ENCODE measurements around the gene SORBS2.
"Not testable (repeated sequence)": the region's sequence is repeated elsewhere in the genome, so short reads cannot be mapped to it uniquely, and the experiment has no call there.

SORBS2 gene

DNA sequence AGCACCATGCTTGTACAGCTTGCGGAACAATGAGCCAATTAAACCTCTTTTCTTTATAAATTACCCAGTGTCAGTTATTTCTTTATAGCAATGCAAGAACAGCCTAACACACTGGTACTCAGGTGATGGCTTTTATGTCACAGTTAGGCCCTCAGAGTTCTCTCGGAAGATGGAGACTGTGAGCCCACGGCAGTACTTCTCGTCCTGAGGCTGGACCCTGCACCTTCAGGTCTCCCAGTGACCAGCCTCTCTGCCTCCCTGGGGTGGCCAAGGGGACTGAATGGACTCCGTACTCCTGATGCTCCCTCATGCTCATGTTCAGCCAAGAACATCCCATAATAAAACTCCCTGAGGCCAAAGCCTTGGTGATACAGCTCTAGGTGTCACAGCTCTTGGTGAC is 251.7 kb downstream of the SORBS2 start:
- Histone ChIP-seq H3K27ac (ENCODE audit: low read length) (no peak overlapping the region), H3K27me3 (ENCODE audit: control insufficient read depth, insufficient read depth, low read length) (no peaks in the 10 kb centered on the region), H3K36me3 (ENCODE audit: control insufficient read depth, insufficient read depth, low read length) (no peaks in the 10 kb centered on the region), H3K9me3 (ENCODE audit: control insufficient read depth, insufficient read depth, low read length) (no peaks in the 10 kb centered on the region), H3K4me3 (ENCODE audit: low read length) (no peak overlapping the region), H3K4me1 (ENCODE audit: control insufficient read depth, insufficient read depth, low read length) (no peaks in the 10 kb centered on the region)
- no CpG with 5 or more reads among the region's 5 CpGs for WGBS (ENCODE audit: insufficient coverage, insufficient read length)
- DNase-seq (ENCODE audit: low read depth, low spot score): no peak

DNA sequence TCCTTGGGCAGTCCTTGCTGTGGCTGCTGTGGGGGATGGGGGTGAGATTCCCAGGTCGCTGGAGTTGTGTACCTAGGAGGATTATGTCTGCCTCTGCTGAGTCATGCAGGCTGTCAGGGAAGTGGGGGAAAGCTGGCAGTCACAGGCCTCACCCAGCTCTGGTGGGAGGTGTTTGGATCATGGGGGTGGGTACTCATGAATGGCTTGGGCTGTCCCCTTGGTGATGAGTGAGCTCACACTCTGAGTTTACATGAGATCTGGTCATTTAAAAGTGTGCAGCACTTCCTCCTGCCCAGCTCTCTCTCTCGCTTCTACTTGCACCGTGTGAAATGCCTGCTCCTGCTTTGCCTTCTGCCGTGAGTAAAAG is 252.1 kb downstream of the SORBS2 start:
- WGBS (ENCODE audit: insufficient coverage, insufficient read length): no CpG with 5 or more reads among the region's 4 CpGs
- H3K4me1 ChIP-seq (ENCODE audit: control insufficient read depth, insufficient read depth, low read length): no peaks in the 10 kb centered on the region
- H3K4me3 ChIP-seq (ENCODE audit: low read length): no peak overlapping the region
- H3K36me3 ChIP-seq (ENCODE audit: control insufficient read depth, insufficient read depth, low read length): no peaks in the 10 kb centered on the region
- no peak overlapping the region for H3K27ac ChIP-seq (ENCODE audit: low read length)
- DNase-seq (ENCODE audit: low read depth, low spot score): no peak
- no peaks in the 10 kb centered on the region for H3K9me3 ChIP-seq (ENCODE audit: control insufficient read depth, insufficient read depth, low read length)
- H3K27me3 ChIP-seq (ENCODE audit: control insufficient read depth, insufficient read depth, low read length): no peaks in the 10 kb centered on the region

DNA sequence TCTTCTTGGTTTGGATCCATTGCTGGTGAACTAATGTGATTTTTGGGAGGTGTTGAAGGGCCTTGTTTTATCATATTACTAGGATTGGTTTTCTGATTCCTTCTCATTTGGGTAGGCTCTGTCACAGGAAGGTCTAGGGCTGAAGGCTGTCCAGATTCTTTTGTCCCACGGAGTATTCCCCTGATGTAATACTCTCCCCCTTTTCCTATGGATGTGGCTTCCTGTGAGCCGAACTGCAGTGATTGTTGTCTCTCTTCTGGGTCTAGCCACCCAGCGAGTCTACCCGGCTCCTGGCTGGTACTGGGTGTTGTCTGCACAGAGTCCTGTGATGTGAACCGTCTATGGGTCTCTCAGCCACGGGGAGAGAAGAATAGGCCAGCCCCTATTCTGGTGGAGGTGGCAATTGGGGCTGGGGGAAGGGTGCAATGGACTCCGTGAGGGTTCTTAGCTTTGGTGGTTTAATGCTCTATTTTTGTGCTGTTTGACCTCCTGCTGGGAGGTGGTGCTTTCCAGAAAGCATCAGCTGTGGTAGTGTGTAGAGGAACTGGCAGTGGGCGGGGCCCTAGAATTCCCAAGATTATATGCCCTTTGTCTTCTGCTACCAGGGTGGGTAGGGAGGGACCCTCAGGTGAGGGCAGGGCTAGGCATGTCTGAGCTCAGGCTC is 252.6 kb downstream of the SORBS2 start:
- WGBS (ENCODE audit: insufficient coverage, insufficient read length): no CpG with 5 or more reads among the region's 8 CpGs
- not testable (repeated sequence) for H3K36me3 ChIP-seq (ENCODE audit: control insufficient read depth, insufficient read depth, low read length); H3K9me3 ChIP-seq (ENCODE audit: control insufficient read depth, insufficient read depth, low read length); H3K27me3 ChIP-seq (ENCODE audit: control insufficient read depth, insufficient read depth, low read length); H3K4me1 ChIP-seq (ENCODE audit: control insufficient read depth, insufficient read depth, low read length); H3K27ac ChIP-seq (ENCODE audit: low read length); DNase-seq (ENCODE audit: low read depth, low spot score); H3K4me3 ChIP-seq (ENCODE audit: low read length)

DNA sequence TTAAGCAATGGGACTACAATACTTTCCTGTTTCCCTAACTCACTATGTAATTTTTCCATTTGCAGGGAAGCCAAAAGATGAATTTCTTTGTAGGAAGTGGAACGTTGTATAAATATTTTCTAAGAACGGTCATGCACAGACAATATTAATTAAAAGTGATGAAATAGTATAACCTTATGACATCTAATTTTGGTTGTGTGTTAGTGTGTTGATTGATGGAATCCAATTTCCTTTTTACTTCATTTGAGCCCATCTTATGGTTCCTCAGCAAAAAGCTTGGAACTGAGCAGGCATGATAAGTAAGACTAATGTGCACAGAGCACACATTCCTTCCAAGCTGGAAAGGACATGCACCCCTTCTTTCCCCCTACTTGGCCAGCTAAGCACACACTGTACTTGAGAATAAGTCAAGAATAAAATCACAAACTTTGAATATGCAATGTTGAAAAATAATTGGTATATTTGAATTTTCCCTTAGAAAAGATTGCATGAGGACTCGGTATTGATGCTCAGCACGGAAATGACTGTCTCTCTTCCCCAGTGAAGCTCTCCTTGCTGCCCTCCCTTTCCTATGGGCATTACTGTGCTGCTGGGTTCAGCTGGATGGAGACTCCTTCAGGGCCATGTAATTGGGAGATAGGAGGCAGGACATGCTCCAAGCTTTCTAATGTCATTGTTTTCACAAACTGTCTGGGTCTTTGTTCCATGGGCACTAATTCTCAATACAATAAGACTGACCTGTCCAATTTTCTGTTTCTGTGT is 257.4 kb downstream of the SORBS2 start:
- no peaks in the 10 kb centered on the region for H3K36me3 ChIP-seq (ENCODE audit: control insufficient read depth, insufficient read depth, low read length)
- H3K4me1 ChIP-seq (ENCODE audit: control insufficient read depth, insufficient read depth, low read length): no peaks in the 10 kb centered on the region
- DNase-seq (ENCODE audit: low read depth, low spot score): no peak
- no peaks in the 10 kb centered on the region for H3K9me3 ChIP-seq (ENCODE audit: control insufficient read depth, insufficient read depth, low read length)
- H3K4me3 ChIP-seq (ENCODE audit: low read length): no peak overlapping the region
- WGBS (ENCODE audit: insufficient coverage, insufficient read length): no CpG with 5 or more reads among the region's 4 CpGs
- H3K27ac ChIP-seq (ENCODE audit: low read length): no peak overlapping the region
- H3K27me3 ChIP-seq (ENCODE audit: control insufficient read depth, insufficient read depth, low read length): no peaks in the 10 kb centered on the region

DNA sequence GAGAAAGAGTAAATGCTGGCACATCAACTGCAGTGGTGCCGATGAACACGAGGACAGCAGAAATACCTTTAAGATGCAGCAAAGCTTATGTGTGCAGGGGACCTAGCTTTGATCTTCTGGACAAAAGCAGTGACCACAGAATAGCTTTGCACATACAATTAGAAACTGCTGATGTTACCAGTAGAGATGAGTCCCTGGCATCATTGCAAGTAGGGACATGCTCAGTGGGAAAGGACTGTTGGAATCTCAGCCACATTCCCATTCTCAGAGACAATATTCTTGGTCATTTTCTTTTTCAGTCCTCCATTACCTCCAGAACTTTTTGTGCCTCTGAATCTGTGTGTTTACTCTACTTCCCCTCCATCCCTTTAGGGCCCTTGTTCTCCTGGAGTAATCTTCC is 259.7 kb downstream of the SORBS2 start:
- WGBS (ENCODE audit: insufficient coverage, insufficient read length): no CpG with 5 or more reads among the region's 2 CpGs
- H3K4me1 ChIP-seq (ENCODE audit: control insufficient read depth, insufficient read depth, low read length): no peaks in the 10 kb centered on the region
- H3K36me3 ChIP-seq (ENCODE audit: control insufficient read depth, insufficient read depth, low read length): no peaks in the 10 kb centered on the region
- no peak for DNase-seq (ENCODE audit: low read depth, low spot score)
- no peaks in the 10 kb centered on the region for H3K9me3 ChIP-seq (ENCODE audit: control insufficient read depth, insufficient read depth, low read length)
- H3K4me3 ChIP-seq (ENCODE audit: low read length): no peak overlapping the region
- H3K27ac ChIP-seq (ENCODE audit: low read length): no peak overlapping the region
- H3K27me3 ChIP-seq (ENCODE audit: control insufficient read depth, insufficient read depth, low read length): no peaks in the 10 kb centered on the region

DNA sequence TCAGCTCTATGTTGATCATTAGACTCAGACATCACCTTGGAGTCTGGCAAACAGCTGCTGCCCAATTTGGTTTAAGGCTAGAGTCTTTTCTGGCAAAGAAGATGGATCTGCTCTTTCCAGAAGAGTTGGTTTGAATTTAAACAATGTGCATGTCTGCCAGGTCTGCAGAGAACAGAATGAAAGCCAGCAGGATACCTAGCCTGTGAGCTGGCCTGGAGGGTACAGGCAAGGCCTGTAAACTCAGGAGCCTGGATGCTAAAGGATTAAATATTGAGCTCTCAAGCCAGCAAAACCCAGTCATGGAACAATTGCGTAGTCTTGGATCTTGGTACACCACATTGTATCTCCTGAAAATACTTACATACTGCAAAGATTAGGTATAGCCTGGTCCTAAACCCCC is 261.1 kb downstream of the SORBS2 start:
- no peak overlapping the region for H3K4me3 ChIP-seq (ENCODE audit: low read length)
- H3K9me3 ChIP-seq (ENCODE audit: control insufficient read depth, insufficient read depth, low read length): no peaks in the 10 kb centered on the region
- no peak for DNase-seq (ENCODE audit: low read depth, low spot score)
- no peaks in the 10 kb centered on the region for H3K27me3 ChIP-seq (ENCODE audit: control insufficient read depth, insufficient read depth, low read length)
- no peaks in the 10 kb centered on the region for H3K36me3 ChIP-seq (ENCODE audit: control insufficient read depth, insufficient read depth, low read length)
- no peaks in the 10 kb centered on the region for H3K4me1 ChIP-seq (ENCODE audit: control insufficient read depth, insufficient read depth, low read length)
- WGBS (ENCODE audit: insufficient coverage, insufficient read length): no CpG with 5 or more reads among the region's 1 CpG
- no peak overlapping the region for H3K27ac ChIP-seq (ENCODE audit: low read length)

DNA sequence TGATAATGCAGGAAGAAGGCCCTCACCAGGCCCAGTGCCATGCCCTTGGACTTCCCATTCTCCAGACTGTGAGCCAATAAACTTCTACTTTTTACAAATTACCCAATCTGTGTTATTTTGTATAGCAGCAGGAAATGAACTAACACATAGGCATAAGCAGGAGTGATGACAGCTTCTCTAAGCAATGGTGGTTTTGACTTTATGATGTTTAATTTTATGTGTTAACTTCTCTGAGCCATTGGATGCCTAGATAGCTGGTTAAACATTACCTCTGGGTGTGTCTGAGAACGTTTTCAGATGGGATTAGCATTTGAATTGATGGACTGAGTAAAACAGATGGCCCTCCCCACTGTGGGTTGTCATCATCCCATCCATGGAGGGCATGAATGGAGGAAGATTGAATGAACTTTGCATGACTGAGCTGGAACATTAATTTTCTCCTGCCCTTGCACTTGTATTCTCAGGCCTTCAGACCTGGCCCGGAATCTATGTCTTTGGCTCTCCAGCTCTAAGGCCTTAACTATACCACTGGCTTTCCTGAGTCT is 262.8 kb downstream of the SORBS2 start:
- no peak for DNase-seq (ENCODE audit: low read depth, low spot score)
- no peaks in the 10 kb centered on the region for H3K27me3 ChIP-seq (ENCODE audit: control insufficient read depth, insufficient read depth, low read length)
- no peak overlapping the region for H3K27ac ChIP-seq (ENCODE audit: low read length)
- H3K9me3 ChIP-seq (ENCODE audit: control insufficient read depth, insufficient read depth, low read length): no peaks in the 10 kb centered on the region
- H3K4me3 ChIP-seq (ENCODE audit: low read length): no peak overlapping the region
- no peaks in the 10 kb centered on the region for H3K36me3 ChIP-seq (ENCODE audit: control insufficient read depth, insufficient read depth, low read length)
- no CpG with 5 or more reads among the region's 2 CpGs for WGBS (ENCODE audit: insufficient coverage, insufficient read length)
- no peaks in the 10 kb centered on the region for H3K4me1 ChIP-seq (ENCODE audit: control insufficient read depth, insufficient read depth, low read length)

DNA sequence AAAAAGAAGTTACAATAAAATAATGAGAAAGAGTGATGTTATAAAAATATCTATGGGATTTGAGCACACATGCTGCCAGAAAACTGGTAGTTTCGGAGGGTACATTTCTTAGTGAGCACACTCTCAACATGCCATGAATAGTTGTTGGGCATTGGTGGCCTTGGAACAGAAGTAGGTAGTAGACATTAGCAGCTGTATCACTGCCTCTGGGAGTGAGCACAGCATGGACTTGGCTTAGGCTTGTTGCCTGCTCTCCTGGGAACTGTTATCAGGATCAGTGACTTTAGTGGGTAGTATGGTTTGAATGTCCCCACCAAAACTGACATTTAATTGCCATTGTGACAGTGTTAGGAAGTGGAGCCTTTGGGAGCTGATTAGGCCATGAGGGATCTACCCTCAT is 263.4 kb downstream of the SORBS2 start:
- Histone ChIP-seq H3K4me3 (ENCODE audit: low read length) (no peak overlapping the region; the same call in 1 of the 2 replicates), H3K27me3 (ENCODE audit: control insufficient read depth, insufficient read depth, low read length) (no peaks in the 10 kb centered on the region), H3K4me1 (ENCODE audit: control insufficient read depth, insufficient read depth, low read length) (no peaks in the 10 kb centered on the region), H3K27ac (ENCODE audit: low read length) (no peak overlapping the region), H3K9me3 (ENCODE audit: control insufficient read depth, insufficient read depth, low read length) (no peaks in the 10 kb centered on the region), H3K36me3 (ENCODE audit: control insufficient read depth, insufficient read depth, low read length) (no peaks in the 10 kb centered on the region)
- WGBS (ENCODE audit: insufficient coverage, insufficient read length): no CpG with 5 or more reads among the region's 1 CpG
- DNase-seq (ENCODE audit: low read depth, low spot score): no peak

DNA sequence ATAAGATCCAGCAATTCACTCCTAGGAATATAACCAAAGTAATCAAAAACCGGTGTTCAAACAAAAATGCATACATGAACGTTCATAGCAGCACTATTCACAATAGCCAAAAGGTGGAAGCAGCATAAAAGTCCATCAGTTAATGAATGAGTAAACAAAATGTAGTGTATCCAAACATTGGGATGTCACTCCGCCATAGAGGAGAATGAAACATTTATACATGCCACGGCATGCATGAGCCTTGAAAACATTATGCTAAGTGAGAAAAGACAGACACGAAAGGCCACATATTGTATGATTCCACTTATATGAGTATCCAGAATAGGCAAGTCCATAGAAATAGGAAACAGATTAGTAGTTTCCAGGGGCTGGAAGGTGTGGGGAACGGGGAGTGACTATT is 265.7 kb downstream of the SORBS2 start:
- no peaks in the 10 kb centered on the region for H3K9me3 ChIP-seq (ENCODE audit: control insufficient read depth, insufficient read depth, low read length)
- DNase-seq (ENCODE audit: low read depth, low spot score): no peak
- H3K4me3 ChIP-seq (ENCODE audit: low read length): no peak overlapping the region
- no peak overlapping the region for H3K27ac ChIP-seq (ENCODE audit: low read length)
- no peaks in the 10 kb centered on the region for H3K36me3 ChIP-seq (ENCODE audit: control insufficient read depth, insufficient read depth, low read length)
- no peaks in the 10 kb centered on the region for H3K27me3 ChIP-seq (ENCODE audit: control insufficient read depth, insufficient read depth, low read length)
- no CpG with 5 or more reads among the region's 6 CpGs for WGBS (ENCODE audit: insufficient coverage, insufficient read length)
- no peaks in the 10 kb centered on the region for H3K4me1 ChIP-seq (ENCODE audit: control insufficient read depth, insufficient read depth, low read length)

DNA sequence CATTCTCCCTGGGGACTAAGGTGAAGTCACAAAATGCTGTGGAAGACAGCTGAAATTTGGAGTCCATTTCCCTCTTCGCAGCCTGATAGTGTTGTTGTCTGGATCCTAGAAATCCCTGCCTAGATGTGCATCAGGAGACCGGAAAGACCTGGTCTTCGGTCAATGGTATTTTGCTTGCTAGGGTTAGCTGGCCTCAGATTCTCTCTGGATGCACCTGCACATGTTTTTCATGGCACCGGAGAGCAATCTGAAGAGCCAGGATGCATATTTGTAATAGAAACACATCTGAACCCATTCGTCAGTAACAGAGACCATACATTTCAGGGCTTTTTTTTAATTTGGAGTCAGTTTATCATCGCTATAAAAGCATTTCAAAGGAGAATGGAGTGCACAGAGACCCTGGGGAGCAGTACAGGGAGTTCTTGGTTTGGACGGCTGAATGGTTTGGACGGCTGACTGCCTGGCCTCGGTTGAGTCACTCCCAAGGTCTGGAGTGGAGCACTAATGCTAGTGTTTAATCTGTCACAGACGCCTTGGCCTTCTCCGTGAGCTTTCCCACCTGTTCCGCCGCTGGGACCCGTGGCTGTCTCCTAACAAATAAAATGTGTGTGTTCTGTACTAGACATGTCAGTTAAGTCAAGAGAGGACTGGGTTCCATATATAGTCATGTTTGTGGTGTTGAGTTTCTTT is 269.2 kb downstream of the SORBS2 start:
- no peaks in the 10 kb centered on the region for H3K9me3 ChIP-seq (ENCODE audit: control insufficient read depth, insufficient read depth, low read length)
- H3K27ac ChIP-seq (ENCODE audit: low read length): no peak overlapping the region
- no peak for DNase-seq (ENCODE audit: low read depth, low spot score)
- no CpG with 5 or more reads among the region's 14 CpGs for WGBS (ENCODE audit: insufficient coverage, insufficient read length)
- H3K4me3 ChIP-seq (ENCODE audit: low read length): no peak overlapping the region
- no peaks in the 10 kb centered on the region for H3K36me3 ChIP-seq (ENCODE audit: control insufficient read depth, insufficient read depth, low read length)
- no peaks in the 10 kb centered on the region for H3K4me1 ChIP-seq (ENCODE audit: control insufficient read depth, insufficient read depth, low read length)
- no peaks in the 10 kb centered on the region for H3K27me3 ChIP-seq (ENCODE audit: control insufficient read depth, insufficient read depth, low read length)

Data from iPS DF 6.9 (cell line).